SKM-1 (cell line): ENCODE results near the gene VTA1.

Experiments used
- DNase-seq: peaks from one replicate; lab custom pipeline; 2025; ENCODE audit not compliant: unreplicated experiment; lab: John Stamatoyannopoulos, UW

Gene VTA1

GRCh38 chr6:142260748-142261147 lies 113.7 kb downstream of the VTA1 start:
- no peak for DNase-seq

GRCh38 chr6:142262231-142262630 lies 115.2 kb downstream of the VTA1 start:
- no peak for DNase-seq

DNA sequence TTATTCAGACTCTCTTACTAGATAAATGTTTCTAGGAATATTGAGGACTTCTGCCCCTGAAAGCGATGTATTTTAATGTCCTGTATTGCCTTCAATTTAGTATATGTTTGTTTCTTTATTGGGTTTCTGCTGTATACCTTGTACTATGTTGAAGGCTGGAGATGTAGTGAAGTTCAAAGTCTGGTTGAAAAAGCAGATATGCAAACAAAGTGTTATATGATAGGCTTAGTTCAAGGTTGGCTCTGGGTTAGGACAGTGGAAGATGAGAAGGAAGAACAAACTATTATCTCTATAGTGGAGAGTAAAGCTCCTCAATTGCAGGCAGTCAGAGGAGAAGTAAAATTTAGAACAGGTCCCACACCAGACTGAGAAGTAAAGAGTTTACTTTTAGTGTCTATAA lies 118.4 kb downstream of the VTA1 start:
- DNase-seq = no peak

GRCh38 chr6:142266060-142266459 lies 119.0 kb downstream of the VTA1 start:
- DNase-seq = no peak

- DNase-seq = no peak
Observed at GRCh38 chr6:142271476-142271875, 124.4 kb downstream of the VTA1 start.
